Raji (cell line): Measurements from ENCODE around the gene CRACDL.

ENCODE experiments used
- POLR2A ChIP-seq: IDR thresholded peaks from 2 replicates; pipeline ENCODE4 v1.6.1; 2011; ENCODE audit warnings: low read depth, low read length, control low read depth; ENCODE audit not compliant: insufficient read depth

CRACDL gene

DNA sequence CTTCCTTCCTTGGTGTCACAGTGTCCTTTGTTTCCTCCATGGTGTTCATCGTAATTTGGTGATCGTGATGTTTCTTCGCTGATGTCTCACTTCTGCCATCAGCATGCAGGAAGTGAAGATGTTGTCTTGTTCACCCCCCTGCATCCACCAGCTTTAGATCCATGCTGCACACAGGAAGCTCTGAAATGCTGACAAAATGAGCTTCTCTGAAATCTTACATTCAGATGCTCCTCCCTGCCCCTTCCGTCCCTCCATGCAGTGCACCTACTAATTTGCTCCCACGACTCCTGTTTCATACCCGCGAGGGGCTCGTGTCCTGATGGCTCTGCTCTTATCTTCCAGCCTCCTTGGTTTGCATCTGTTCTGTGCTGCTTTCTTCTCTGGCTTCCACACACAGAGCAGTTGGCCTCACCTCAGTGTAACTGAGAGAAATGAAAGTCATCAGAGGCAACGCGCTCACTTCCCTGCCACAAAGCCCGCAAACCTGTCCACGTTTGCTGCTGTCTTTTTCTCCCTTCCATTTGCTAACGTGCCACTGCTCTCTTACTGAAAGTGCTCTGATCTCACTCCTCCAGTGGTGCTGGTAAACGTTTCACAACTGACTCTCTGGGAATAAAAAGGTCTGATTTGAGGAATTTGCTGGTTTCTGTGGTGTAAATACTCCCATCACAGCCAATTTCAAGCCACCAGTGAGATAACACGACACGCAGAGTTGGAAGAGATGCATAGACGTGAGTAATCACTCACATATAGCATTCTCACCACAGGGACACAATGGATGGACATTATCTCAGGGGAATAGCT is 164.1 kb downstream of the CRACDL start:
- no peak for TF ChIP-seq POLR2A

DNA sequence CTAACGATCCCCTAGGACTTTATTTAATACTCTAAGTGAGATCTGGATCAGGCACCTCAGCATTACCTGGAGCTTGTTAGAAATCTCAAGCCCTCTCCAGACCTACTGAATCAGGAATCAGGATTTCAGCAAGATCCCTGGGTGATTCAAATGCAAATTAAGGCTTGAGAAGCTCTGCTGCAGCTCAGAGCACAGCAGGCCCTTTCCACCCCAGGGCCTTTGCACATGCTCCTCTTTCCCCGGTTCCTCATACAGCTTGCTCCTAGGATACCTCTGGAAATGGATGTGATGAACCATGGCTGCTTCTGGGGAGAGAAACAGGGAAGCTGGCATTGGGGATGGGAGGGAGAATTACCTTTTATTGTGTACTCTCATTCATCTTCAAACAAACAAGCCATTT is 164.8 kb downstream of the CRACDL start:
- TF ChIP-seq POLR2A = no peak

DNA sequence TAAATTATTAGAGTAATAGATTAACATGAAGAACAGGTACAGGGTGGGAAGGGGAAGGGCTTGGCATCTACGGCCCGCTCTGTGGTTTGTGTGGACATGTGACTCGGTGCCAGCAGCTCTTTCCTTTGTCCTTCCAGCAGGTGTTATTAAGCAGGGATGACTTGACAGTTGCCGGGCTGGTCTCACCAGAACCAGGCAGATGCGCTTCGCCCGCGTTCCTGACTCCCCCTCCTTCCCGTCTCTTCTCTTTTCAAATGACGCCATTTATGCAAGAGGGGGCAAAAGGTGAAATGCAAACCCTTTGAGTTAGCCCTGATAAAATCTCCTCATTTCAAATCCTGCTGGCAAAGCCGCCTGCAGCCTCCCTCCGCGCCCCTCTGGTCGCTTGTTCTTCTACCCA is 166.2 kb downstream of the CRACDL start:
- TF ChIP-seq POLR2A = no peak

DNA sequence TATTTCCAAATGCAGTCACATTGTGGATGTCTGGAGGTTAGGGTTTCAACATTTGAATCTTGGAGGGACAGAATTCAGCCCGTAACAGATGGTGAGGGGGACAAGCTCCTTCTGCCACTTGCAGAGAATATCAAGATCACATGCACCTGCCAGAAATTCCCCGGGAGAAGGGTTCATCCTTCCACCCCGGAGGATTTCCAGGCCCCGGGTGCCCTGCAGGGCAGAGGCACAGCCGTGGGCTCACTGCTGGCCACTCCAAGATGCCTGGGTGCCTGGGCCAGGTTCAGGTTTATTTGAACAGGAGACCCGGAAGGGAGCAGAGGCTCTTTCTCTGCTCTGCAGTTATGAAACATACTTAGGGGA is 166.9 kb downstream of the CRACDL start:
- no peak for TF ChIP-seq POLR2A

DNA sequence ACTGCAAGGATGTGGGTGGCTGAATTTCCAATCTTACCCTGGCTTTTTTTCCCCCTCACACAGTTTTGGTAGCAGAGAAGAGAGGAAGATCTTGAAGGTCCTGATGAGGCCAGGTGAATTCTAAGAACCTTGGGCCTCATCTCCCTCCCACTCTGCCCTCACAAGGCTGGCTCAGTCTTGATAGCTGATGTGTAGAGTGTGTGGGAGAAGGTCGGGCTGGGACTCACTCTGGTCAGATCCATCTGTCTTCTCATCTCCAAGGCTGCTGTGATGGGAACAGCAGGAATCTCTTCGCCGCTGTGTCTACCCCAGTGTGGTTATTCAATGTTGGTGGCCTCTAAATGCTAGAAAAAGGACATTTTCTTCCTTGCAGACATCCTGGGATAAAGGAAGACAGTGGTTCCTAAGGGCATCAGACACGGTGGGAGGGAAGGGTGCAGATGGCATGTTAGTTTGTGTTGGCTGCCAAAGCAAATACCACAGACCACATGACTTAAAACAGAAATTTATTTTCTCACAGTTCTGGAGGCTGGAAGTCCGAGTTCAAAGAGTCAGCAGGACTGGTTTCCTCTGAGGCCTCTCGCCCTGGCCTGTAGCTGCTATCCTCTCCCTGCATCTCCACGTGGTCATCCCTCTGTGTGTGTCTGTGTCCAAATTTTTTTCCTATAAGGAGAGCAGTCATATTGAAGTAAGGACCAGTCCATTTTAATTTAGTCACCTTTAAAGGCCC is 167.5 kb downstream of the CRACDL start:
- no peak for TF ChIP-seq POLR2A

DNA sequence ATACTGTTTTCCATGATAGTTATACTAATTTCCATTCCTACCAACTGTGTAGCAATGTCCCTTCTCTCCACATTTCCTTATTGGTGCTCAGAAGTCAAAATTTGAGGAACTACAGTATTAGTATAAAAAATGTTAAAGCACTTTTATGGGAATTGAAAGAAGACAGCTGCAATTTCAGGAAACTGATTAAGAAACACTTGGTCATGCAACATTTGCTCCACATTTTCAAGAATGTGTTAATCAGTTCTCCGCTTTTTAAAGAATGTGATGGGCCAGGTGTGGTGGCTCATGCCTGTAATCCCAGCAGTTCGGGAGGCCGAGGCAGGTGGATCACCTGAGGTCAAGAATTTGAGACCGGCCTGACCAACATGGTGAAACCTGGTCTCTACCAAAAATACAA is 171.5 kb downstream of the CRACDL start:
- no peak for TF ChIP-seq POLR2A

DNA sequence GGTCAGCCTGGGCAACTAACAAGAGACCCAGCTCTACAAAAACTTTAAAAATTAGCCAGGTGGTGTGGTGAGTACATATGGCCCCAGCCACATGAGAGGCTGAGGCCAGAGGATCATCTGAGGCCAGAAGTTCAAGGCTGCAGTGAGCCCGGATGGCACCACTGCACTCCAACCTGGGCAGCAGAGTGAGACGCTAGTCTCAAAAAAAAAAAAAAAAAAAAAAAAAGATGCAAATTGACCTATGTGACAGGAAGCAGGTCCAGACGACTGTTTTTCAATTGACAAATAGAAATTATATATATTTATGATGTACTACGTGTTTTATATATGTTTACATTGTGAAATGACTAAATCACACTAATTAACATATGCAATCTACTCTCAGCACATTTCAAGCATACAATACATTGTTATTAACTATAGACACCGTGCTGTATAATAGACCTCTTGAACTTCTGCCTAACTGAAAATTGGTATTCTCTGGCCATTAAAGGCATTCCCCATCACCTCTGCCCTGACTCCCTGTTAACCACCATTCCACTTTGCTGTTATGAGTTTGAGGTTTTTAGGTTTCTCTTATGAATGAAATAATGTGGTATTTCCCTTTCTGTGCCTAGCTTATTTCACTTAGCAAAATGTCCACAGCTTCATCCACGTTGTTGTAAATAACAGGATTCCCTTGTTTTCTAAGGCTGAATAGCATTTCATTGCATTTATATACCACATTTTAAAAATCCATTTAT is 172.6 kb downstream of the CRACDL start:
- TF ChIP-seq POLR2A = no peak

DNA sequence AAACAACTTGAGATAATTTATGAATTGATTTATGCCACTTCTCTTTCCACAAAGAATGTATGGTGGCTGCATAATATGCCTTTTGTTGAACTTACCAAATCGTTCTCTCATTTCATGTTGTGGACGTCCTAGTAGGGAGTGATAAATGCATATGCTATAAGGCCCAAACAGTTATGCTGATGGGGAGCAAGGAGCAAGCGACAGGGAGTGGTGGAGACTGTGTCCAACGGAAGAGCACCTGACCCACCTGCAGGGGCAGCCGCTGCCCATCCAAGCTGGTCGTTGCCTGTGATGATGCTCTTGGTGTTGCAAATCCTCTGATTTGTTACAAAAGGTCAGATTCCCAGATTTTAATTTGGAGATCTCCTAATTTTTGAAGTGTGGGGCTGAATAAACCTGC is 174.1 kb downstream of the CRACDL start:
- no peak for TF ChIP-seq POLR2A

DNA sequence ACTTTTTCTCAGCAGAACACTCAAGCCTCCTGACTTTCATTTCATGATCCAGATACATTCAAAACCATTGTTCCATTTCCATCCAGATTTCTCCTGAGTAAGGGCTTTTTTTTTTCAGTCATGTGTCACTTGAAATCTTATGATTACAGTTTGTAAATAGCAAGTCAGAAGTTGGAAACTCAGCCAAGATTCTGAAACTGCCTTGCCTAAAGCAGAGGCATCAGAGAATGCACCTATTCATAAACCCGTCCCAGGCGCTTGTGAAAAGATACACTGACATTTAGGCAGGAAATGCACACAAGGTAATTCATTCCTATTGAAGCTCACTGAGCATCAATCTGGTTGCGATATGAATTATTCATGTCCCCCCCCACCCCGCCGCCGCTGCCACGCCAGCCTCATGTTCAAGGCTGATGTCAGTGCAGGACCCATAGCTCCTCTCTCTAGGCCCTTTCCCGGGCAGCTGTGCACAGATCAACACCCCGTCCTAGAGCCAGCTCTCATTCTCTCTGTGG is 174.7 kb downstream of the CRACDL start:
- no peak for TF ChIP-seq POLR2A

DNA sequence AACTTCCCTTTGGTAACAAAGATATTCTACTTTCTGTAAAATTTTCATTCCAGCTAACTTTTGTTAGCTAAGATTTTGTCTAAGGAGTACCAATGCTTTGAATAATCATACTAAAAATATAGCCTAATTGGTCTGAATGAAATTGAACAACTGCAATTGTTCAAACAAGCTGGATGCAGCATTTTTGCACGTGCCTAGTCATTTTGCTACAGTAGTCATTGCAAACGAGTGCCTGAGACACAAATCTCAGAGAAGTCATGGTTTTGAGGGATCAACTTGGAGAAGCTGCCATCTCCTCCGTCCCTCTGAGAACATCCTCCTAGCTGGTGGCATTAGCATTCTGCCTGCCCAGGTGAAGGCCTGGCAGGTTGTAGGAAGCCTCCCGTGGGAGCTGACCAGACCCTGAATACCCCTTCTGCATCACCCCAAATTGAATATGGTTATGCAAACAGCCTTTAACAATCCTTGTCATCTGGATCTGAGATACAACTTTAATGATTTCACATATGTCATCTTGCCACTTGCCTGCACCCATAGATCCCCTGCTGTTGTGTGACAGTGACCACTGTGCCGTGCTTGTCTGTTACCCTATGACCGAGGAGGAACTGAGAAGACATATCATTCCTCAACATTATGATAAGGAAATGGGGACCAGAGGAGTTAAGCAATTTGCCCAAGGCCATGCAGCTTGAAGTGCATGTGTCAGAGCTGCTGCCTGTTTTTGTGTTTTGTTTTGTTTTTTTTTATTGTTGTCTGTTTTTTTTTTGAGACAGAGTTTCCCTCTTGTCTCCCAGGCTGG is 176.0 kb downstream of the CRACDL start:
- no peak for TF ChIP-seq POLR2A

DNA sequence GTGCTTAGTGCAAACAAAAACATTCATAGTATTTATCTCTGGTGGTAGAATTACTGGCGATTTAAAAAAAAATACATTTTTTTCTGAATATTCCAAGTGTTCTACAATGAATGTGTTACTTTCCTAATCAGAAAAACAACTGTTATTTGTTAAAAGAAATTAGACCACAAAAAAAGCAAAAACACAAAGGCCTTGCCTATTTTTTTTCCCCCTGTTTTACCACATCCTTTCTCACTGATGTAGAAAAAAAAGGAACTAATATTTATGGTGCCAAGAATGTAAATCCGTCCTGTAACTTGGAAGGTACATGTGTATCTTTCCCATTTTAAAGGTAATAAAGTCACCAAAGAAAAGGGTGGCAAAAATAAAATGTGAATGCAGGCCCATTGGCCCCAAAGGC is 176.7 kb downstream of the CRACDL start:
- no peak for TF ChIP-seq POLR2A

DNA sequence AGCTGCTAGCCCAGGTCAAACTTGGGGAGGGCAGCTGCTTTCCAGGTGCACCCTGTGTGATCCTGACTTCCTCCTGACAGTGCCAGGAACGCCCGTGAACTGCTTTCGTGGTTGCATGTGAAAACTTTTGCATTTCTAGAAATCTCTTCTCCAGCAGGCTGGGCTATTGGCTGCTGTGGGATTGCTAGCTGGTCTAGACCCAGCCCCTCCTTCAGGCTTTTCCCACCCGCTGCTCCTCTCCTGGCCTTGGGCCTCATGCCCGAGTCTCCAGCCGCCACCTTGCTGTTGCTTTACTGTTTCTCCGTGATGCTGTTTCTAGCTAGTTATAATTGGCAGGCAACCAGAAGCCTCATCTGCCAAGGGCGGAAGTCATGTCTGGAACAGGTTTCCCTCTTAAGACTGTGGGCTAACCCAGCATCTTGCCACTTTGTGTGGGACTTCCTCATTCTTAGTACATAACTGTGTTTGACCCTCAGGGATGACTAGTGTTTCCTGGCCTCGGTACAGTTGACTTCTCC is 178.1 kb downstream of the CRACDL start:
- TF ChIP-seq POLR2A = no peak

DNA sequence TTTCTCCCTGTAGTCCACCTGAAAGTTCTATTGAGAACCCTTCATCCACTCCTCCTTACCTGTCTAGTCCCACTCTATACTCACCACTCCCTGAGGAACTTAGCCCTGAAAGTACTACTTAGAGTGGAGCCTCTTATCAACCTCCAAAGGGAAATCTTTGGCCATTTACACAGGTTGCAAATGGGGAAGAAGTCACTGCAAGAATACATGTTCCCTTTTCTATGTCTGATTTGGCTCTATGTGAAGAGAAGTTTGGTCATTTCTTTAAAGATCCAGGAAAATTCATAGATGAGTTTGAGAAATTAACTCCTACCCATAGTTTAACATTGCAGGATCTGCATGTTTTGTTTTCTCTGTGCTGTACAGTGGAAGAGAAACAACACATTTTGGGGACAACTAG is 182.2 kb downstream of the CRACDL start:
- no peak for TF ChIP-seq POLR2A

DNA sequence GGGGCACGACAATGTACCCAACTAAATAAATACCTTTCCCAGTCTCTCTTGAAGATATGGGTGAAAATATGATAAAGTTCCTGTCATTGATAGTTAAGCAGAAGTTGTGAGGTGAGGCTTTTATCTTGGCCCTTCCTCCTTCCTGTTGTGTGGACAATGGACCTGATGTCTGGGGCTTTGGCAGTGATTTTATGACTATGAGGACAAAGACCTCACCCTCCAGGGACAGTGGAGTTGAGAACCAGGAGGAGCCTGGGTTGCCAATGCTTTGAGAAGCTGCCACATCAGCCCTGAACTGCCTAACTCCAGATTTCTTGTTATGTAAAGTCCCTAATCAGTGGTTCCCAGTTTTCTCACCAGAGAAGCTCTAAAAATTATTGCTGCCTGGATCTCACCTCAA is 184.3 kb downstream of the CRACDL start:
- TF ChIP-seq POLR2A = no peak

DNA sequence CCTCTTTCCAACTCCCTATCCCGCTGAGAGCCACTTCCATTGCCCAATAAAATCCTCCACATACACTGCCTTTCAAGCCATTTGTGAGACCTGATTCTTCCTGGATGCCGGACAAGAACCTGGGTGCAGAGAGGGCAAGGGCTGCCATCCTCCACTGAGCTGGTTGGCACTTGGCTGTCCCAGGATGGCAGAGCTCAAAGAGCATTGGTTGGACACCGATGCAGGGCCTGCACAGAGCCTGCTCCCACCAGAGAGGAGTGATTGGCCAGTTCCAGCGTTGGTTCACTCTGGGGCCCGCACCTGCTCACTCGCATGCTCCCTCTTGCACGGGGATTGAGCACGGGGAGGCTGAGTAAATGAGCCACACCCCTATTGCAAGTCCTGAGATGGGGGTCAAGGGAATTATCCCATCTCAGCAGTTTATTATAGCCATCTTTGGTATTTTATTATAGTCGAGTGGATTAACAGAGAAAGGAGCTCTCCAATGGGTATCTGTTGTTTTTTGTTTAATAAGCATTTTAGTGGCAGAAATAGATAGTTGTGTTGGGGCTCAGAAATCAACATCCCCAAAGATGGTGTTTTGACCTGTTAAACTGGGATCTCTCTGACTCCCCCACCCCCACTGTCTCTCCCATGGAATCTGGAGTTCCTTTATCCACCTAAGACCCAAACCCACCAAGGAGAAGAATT is 185.3 kb downstream of the CRACDL start:
- no peak for TF ChIP-seq POLR2A

DNA sequence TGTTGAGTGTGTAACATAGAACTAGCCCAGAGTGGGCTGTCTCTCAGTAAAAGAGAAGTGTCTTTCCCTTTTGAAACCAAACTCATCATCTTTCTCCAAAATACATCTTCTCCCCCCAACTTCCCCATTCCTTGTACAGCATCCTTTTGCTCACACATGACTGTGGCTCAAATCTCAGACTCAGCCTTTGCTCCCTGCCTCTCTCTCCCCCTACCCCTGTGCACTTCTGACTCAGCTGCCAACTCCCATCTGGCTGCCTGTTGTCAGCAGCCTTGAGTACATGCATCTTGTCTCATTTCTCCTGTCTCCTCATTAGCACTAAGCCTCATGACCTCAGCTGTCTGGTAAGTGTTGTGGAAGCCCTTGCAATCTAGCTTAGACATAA is 187.0 kb downstream of the CRACDL start:
- TF ChIP-seq POLR2A = no peak
